MCF 10A (cell line): ENCODE data around the gene VWA5A. TPM values are rescaled to one million over a fixed set of nuclear protein-coding genes. Genes with fewer than 3 reads are reported as not detected.

Source experiments
- BruUV-seq: library from RNA; stranded (reverse); fragments of 400-500 nt; replicated peaks from 2 replicates; lab custom pipeline; 2021; lab: Mats Ljungman, UMichigan
- CTCF ChIA-PET: fragments of 300-600 bp; sonication (Branson Sonifier 250); formaldehyde crosslinking; extraction: SDS; loops from one replicate; lab custom pipeline; 2021; ENCODE audit warnings: antibody characterized with exemption, inconsistent platforms; lab: Yijun Ruan, JAX
- POLR2A ChIA-PET: fragments of 300-600, 350-650 bp; sonication (Branson Sonifier 250); formaldehyde crosslinking; extraction: SDS; loops from one replicate; lab custom pipeline; 2020; ENCODE audit warnings: antibody characterized with exemption, inconsistent platforms; lab: Yijun Ruan, JAX
- DNase-seq: peaks from one replicate; pipeline ENCODE4 v3.0.0-alpha.2; 2018; ENCODE audit not compliant: unreplicated experiment
- H3K27ac Mint-ChIP-seq: one replicate; pipeline ENCODE4 v1.8.0; 2022; ENCODE audit warnings: mild to moderate bottlenecking, low read depth, mixed read lengths; ENCODE audit not compliant: unreplicated experiment
- H3K27me3 Mint-ChIP-seq: one replicate; pipeline ENCODE4 v1.8.0; 2022; ENCODE audit warnings: mixed read lengths; ENCODE audit not compliant: insufficient read depth, unreplicated experiment
- H3K36me3 Mint-ChIP-seq: one replicate; pipeline ENCODE4 v1.8.0; 2022; ENCODE audit warnings: mild to moderate bottlenecking, moderate library complexity, mixed read lengths; ENCODE audit not compliant: insufficient read depth, unreplicated experiment
- H3K4me1 Mint-ChIP-seq: one replicate; pipeline ENCODE4 v1.8.0; 2022; ENCODE audit warnings: mixed read lengths; ENCODE audit not compliant: insufficient read depth, unreplicated experiment
- H3K4me3 Mint-ChIP-seq: one replicate; pipeline ENCODE4 v1.8.0; 2022; ENCODE audit warnings: mild to moderate bottlenecking, moderate library complexity, mixed read lengths; ENCODE audit not compliant: unreplicated experiment
- H3K9me3 Mint-ChIP-seq: one replicate; pipeline ENCODE4 v1.8.0; 2022; ENCODE audit warnings: mixed read lengths; ENCODE audit not compliant: unreplicated experiment
- intact Hi-C: fragments of 100-400 bp; cut with micrococcal nuclease; formaldehyde crosslinking; loops from 2 replicates; pipeline ENCODE4 v1.14.1; 2022
- total RNA-seq: library from RNA; stranded (reverse); gene quantifications from 2 replicates; pipeline ENCODE4 v1.2.3, GENCODE V29; 2022
- TF ChIP-seq, protein P1 (sequence below): fragments of 200-600 bp; IDR thresholded peaks from one replicate; pipeline ENCODE4 v1.8.0; 2022; ENCODE audit warnings: antibody characterized with exemption, mild to moderate bottlenecking; ENCODE audit not compliant: unreplicated experiment

VWA5A gene
- total RNA-seq, 1 experiment from 2014 or later, result 7.9 TPM

DNA sequence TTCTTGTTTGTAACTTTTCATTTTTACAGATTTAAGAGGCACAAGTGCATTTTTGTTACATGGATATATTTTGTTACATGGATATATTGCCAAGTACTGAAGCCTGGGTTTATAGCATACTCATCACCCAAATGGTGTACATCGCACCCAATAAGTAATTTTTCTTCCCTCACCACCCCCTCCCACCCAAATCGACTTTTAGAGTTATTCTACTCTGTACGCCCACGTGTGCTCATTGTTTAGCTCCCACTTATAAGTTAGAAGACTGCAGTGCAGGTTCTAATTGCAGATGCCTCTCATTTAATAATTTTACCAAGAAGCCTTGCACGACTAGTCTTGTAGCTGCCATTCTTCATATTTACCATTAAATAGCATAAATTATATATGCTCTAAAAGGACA lies 20.5 kb upstream of the VWA5A start:
- H3K27ac Mint-ChIP-seq, result no peak overlapping the region
- intact Hi-C loops, result no loop called here

DNA sequence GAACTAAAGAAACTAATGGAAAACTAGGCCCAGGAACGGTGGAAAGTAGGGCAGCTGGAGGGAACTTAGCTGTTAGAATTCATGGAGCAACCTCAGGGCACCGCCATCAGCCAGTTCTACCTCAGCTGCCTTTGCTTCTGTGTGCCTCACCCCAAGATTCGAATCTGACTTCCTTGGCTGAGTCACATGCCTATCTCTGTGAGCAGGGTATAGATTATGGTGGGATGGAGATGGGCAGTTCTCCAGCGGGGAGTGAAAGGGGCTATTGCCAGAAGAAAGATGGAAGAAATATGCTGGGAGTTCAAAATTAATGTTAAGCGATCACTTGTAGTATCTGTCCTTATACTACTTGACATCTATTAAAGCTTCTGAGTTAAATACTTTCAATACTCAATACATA lies 18.9 kb upstream of the VWA5A start:
- Mint-ChIP-seq H3K27me3 (peaks cover 19% of the 10 kb centered on the region), H3K9me3 (no peaks in the 10 kb centered on the region), H3K4me1 (no peaks in the 10 kb centered on the region), H3K4me3 (no peak overlapping the region), H3K27ac (no peak overlapping the region), H3K36me3 (no peaks in the 10 kb centered on the region)
- BruUV-seq, result no TSS peak
- intact Hi-C loops, result no loop called here
- ChIA-PET POLR2A (no interaction called here), CTCF (interaction anchor here (0.6 kb wide), 1 partner anchor 9 kb away, joined by 3 read pairs; no protein-coding TSS in a partner anchor)
- no peak for DNase-seq
- TF ChIP-seq, protein P1, sequence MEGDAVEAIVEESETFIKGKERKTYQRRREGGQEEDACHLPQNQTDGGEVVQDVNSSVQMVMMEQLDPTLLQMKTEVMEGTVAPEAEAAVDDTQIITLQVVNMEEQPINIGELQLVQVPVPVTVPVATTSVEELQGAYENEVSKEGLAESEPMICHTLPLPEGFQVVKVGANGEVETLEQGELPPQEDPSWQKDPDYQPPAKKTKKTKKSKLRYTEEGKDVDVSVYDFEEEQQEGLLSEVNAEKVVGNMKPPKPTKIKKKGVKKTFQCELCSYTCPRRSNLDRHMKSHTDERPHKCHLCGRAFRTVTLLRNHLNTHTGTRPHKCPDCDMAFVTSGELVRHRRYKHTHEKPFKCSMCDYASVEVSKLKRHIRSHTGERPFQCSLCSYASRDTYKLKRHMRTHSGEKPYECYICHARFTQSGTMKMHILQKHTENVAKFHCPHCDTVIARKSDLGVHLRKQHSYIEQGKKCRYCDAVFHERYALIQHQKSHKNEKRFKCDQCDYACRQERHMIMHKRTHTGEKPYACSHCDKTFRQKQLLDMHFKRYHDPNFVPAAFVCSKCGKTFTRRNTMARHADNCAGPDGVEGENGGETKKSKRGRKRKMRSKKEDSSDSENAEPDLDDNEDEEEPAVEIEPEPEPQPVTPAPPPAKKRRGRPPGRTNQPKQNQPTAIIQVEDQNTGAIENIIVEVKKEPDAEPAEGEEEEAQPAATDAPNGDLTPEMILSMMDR, result no peak

More for the DNA sequence above, 20.5 kb upstream of the VWA5A start:
- BruUV-seq, result no TSS peak
- CTCF ChIA-PET, result no interaction called here
- H3K36me3 Mint-ChIP-seq, result no peaks in the 10 kb centered on the region
- POLR2A ChIA-PET, result interaction anchor here (0.5 kb wide), 1 partner anchor 12 kb away, joined by 4 read pairs; no protein-coding TSS in a partner anchor
- H3K9me3 Mint-ChIP-seq, result no peaks in the 10 kb centered on the region
- TF ChIP-seq, protein P1, result no peak
- no peak overlapping the region for H3K4me3 Mint-ChIP-seq
- DNase-seq, result no peak
- no peaks in the 10 kb centered on the region for H3K4me1 Mint-ChIP-seq
- peaks cover 16% of the 10 kb centered on the region for H3K27me3 Mint-ChIP-seq

DNA sequence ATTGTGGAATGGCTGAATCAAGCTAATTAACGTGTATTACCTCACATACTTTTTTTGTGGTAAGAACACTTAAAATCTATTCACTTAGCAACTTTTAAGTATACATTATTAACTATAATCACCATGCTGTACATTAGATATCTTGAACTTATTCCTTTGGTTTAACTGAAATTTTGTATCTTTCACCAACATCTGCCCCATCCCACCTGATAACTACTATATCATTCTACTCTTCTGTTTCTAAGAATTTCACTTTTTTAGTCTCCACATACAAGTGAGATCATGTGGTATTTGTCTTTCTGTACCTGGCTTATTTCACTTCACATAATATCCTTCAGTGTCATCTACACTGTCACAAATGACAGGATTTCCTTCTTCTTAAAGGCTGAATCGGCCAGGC lies 17.1 kb upstream of the VWA5A start:
- H3K4me3 Mint-ChIP-seq, result no peak overlapping the region
- H3K36me3 Mint-ChIP-seq, result no peaks in the 10 kb centered on the region
- CTCF ChIA-PET, result no interaction called here
- TF ChIP-seq, protein P1, result no peak
- POLR2A ChIA-PET, result no interaction called here
- no peaks in the 10 kb centered on the region for H3K9me3 Mint-ChIP-seq
- BruUV-seq, result no TSS peak
- DNase-seq, result no peak
- no peak overlapping the region for H3K27ac Mint-ChIP-seq
- H3K4me1 Mint-ChIP-seq, result no peaks in the 10 kb centered on the region
- peaks cover 19% of the 10 kb centered on the region for H3K27me3 Mint-ChIP-seq
- intact Hi-C loops, result no loop called here

DNA sequence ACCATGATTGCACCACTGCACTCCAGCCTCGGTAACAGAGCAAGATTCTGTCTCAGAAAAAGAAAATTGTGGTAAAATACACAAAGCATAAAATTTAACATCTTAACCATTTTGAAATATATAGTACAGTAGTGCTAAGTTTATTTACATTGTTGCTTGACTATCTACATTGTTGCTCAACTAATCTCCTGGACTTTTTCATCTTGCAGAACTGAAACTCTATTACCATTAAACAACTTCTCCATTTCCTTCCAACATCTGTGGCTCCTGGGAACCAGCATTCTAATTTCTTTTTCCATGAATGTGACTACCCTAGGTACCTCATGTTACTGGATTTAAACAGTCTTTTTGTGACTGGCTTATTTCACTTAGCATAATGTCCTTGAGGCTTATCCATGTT lies 13.5 kb upstream of the VWA5A start:
- H3K36me3 Mint-ChIP-seq, result no peaks in the 10 kb centered on the region
- intact Hi-C loops, result no loop called here
- peaks cover 46% of the 10 kb centered on the region for H3K27me3 Mint-ChIP-seq
- no peak for DNase-seq
- no peak overlapping the region for H3K4me3 Mint-ChIP-seq
- ChIA-PET CTCF (no interaction called here), POLR2A (no interaction called here)
- BruUV-seq, result no TSS peak
- no peaks in the 10 kb centered on the region for H3K4me1 Mint-ChIP-seq
- TF ChIP-seq, protein P1, result no peak
- no peaks in the 10 kb centered on the region for H3K9me3 Mint-ChIP-seq
- H3K27ac Mint-ChIP-seq, result no peak overlapping the region
